GM12878 (cell line): ENCODE results near the gene PARN. TPM values are rescaled to one million over a fixed set of nuclear protein-coding genes. Genes with fewer than 3 reads are reported as not detected.
A peak's percentile ranks its signal among the peaks of the same experiment; 100 is the strongest.

Source experiments
- ASH2L ChIP-seq: fragments of 300-600, 200-600 bp; sonication (generic); IDR thresholded peaks from 2 replicates; pipeline ENCODE4 v1.6.1; 2017; ENCODE audit warnings: low read depth, mild to moderate bottlenecking, borderline replicate concordance
- CREM ChIP-seq: IDR thresholded peaks from 2 replicates; pipeline ENCODE4 v1.6.1; 2014; ENCODE audit warnings: antibody characterized with exemption, low read depth
- ETV6 ChIP-seq, 2 experiments: fragments of 450-650 bp in 1 of 2; IDR thresholded peaks in 1 of 2; conservative IDR thresholded peaks in 1 of 2; 2 replicates each; pipeline ENCODE4 v1.6.1; 2014; ENCODE audit warnings: antibody characterized with exemption in 1 of 2, borderline replicate concordance in 1 of 2, low read depth in 1 of 2, mild to moderate bottlenecking in 1 of 2, moderate library complexity in 1 of 2
- HDAC2 ChIP-seq: fragments of 200-600 bp; sonication (generic); IDR thresholded peaks from 2 replicates; pipeline ENCODE4 v1.6.1; 2017
- JUNB ChIP-seq: IDR thresholded peaks from 2 replicates; pipeline ENCODE4 v1.6.1; 2016; ENCODE audit warnings: antibody characterized with exemption, mild to moderate bottlenecking
- KAT2A ChIP-seq: conservative IDR thresholded peaks from 2 replicates; pipeline ENCODE4 v1.6.1; 2011; ENCODE audit warnings: low read depth, low read length; ENCODE audit not compliant: control insufficient read depth
- MTA3 ChIP-seq: IDR thresholded peaks from 2 replicates; pipeline ENCODE4 v1.6.1; 2012; ENCODE audit warnings: low read length, inconsistent platforms, borderline replicate concordance
- PAX5 ChIP-seq: IDR thresholded peaks from 2 replicates; pipeline ENCODE4 v1.6.1; 2011; ENCODE audit warnings: low read depth, low read length, borderline replicate concordance
- PBX3 ChIP-seq: IDR thresholded peaks from 2 replicates; pipeline ENCODE4 v1.6.1; 2011; ENCODE audit warnings: mild to moderate bottlenecking, low read depth, low read length, moderate library complexity; ENCODE audit not compliant: insufficient replicate concordance
- PKNOX1 ChIP-seq: fragments of 450-650 bp; IDR thresholded peaks from 2 replicates; pipeline ENCODE4 v1.6.1; 2016; ENCODE audit warnings: mild to moderate bottlenecking
- POLR2AphosphoS2 ChIP-seq: IDR thresholded peaks from 2 replicates; pipeline ENCODE4 v1.6.1; 2011; ENCODE audit warnings: low read depth, mild to moderate bottlenecking, low read length, improper control_type of control experiment, moderate library complexity
- RBBP5 ChIP-seq: fragments of 200-600 bp; sonication (generic); conservative IDR thresholded peaks from 2 replicates; pipeline ENCODE4 v1.6.1; 2016
- SRF ChIP-seq, 2 experiments: IDR thresholded peaks; 2 replicates each; pipeline ENCODE4 v1.6.1; 2011; ENCODE audit warnings: low read depth in 2 of 2, low read length in 2 of 2, mild to moderate bottlenecking in 1 of 2, moderate library complexity in 1 of 2
- SUPT20H ChIP-seq: IDR thresholded peaks from 2 replicates; pipeline ENCODE4 v1.6.1; 2011; ENCODE audit warnings: low read depth, mild to moderate bottlenecking, low read length, moderate library complexity, borderline replicate concordance; ENCODE audit not compliant: control insufficient read depth
- TCF7 ChIP-seq: IDR thresholded peaks from 2 replicates; pipeline ENCODE4 v1.6.1; 2014; ENCODE audit warnings: antibody characterized with exemption, borderline replicate concordance
- polyA plus RNA-seq, 11 experiments: library from polyadenylated mRNA; depleted of rRNA in 4 of 11; unstranded in 6 of 11; stranded (reverse) in 5 of 11; fragments of >200 nt; fragmentation: Nextera tagmentation in 4 of 11; fragmentation: Illumina TruSeq in 1 of 11; extraction: Ambion mirVana in 4 of 11; extraction: Trizol in 1 of 11; gene quantifications; 1 replicate in 1 of 11; 2 replicates in 10 of 11; pipeline versions ENCODE4 v1.2.1 to v1.2.3, GENCODE V29; 2011 to 2016; ENCODE audit warnings: inconsistent platforms in 2 of 11, missing spikeins in 2 of 11, low read depth in 1 of 11
- total RNA-seq, 4 experiments: library from RNA; depleted of rRNA in 3 of 4; stranded (reverse); fragments of >200 nt in 3 of 4; fragmentation: Illumina TruSeq in 1 of 4; extraction: Trizol in 1 of 4; gene quantifications; 2 replicates each; pipeline versions ENCODE4 v1.2.1 to v1.2.3, GENCODE V29; 2013 to 2021
- TF ChIP-seq, protein P1 (sequence below): IDR thresholded peaks from 2 replicates; pipeline ENCODE4 v1.6.1; 2012; ENCODE audit warnings: low read length, inconsistent platforms
- TF ChIP-seq, protein P2 (sequence below): IDR thresholded peaks from 2 replicates; pipeline ENCODE4 v1.6.1; 2012; ENCODE audit warnings: improper control_type of control experiment, low read depth, low read length; ENCODE audit not compliant: insufficient replicate concordance

Gene PARN
- total and polyA plus RNA-seq, 10 of the 15 experiments (the other 5 are each of a cell fraction or from before 2014, with no cell fraction given), result 15.6 to 77.3 (median 47.7) TPM

- TF ChIP-seq PBX3, result peak; percentile 64
- no peak for TF ChIP-seq RBBP5
- 0 out of 2 replicates have a peak, but pooled peaks have one; percentile 33 for TF ChIP-seq ASH2L
- TF ChIP-seq MTA3, result no peak
- TF ChIP-seq, protein P1, sequence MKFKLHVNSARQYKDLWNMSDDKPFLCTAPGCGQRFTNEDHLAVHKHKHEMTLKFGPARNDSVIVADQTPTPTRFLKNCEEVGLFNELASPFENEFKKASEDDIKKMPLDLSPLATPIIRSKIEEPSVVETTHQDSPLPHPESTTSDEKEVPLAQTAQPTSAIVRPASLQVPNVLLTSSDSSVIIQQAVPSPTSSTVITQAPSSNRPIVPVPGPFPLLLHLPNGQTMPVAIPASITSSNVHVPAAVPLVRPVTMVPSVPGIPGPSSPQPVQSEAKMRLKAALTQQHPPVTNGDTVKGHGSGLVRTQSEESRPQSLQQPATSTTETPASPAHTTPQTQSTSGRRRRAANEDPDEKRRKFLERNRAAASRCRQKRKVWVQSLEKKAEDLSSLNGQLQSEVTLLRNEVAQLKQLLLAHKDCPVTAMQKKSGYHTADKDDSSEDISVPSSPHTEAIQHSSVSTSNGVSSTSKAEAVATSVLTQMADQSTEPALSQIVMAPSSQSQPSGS, result no peak
- TF ChIP-seq HDAC2, result no peak
- TF ChIP-seq PAX5, result peak; percentile 35; the same call in 1 of the 2 replicates
- no peak for TF ChIP-seq JUNB
- TF ChIP-seq SUPT20H, result no peak
- TF ChIP-seq TCF7, result no peak
- TF ChIP-seq ETV6 (conservative IDR thresholded peaks at IDR 0.05 in 1 of 2, IDR thresholded peaks at IDR 0.05 in 1 of 2; ENCODE audit: borderline replicate concordance in 1 of 2, low read depth in 1 of 2), result peak in 1 of 2 experiments; percentile 35; a peak in 1 of 4 replicates
- TF ChIP-seq KAT2A, result no peak
- TF ChIP-seq CREM, result no peak
- peak; percentile 99 for TF ChIP-seq POLR2AphosphoS2
- peak; percentile 85 for TF ChIP-seq PKNOX1
- TF ChIP-seq, protein P2, sequence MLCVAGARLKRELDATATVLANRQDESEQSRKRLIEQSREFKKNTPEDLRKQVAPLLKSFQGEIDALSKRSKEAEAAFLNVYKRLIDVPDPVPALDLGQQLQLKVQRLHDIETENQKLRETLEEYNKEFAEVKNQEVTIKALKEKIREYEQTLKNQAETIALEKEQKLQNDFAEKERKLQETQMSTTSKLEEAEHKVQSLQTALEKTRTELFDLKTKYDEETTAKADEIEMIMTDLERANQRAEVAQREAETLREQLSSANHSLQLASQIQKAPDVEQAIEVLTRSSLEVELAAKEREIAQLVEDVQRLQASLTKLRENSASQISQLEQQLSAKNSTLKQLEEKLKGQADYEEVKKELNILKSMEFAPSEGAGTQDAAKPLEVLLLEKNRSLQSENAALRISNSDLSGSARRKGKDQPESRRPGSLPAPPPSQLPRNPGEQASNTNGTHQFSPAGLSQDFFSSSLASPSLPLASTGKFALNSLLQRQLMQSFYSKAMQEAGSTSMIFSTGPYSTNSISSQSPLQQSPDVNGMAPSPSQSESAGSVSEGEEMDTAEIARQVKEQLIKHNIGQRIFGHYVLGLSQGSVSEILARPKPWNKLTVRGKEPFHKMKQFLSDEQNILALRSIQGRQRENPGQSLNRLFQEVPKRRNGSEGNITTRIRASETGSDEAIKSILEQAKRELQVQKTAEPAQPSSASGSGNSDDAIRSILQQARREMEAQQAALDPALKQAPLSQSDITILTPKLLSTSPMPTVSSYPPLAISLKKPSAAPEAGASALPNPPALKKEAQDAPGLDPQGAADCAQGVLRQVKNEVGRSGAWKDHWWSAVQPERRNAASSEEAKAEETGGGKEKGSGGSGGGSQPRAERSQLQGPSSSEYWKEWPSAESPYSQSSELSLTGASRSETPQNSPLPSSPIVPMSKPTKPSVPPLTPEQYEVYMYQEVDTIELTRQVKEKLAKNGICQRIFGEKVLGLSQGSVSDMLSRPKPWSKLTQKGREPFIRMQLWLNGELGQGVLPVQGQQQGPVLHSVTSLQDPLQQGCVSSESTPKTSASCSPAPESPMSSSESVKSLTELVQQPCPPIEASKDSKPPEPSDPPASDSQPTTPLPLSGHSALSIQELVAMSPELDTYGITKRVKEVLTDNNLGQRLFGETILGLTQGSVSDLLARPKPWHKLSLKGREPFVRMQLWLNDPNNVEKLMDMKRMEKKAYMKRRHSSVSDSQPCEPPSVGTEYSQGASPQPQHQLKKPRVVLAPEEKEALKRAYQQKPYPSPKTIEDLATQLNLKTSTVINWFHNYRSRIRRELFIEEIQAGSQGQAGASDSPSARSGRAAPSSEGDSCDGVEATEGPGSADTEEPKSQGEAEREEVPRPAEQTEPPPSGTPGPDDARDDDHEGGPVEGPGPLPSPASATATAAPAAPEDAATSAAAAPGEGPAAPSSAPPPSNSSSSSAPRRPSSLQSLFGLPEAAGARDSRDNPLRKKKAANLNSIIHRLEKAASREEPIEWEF, result no peak
- TF ChIP-seq SRF (IDR thresholded peaks at IDR 0.05; ENCODE audit: low read depth in 2 of 2, low read length in 2 of 2), result no peak
Observed at GRCh38 chr16:14632693-14633569, 2.9 kb upstream of the PARN start, which contains the start of gene BFAR (continued).
